GDM1 (cell line): Measurements from ENCODE around the gene SPANXA2.
"Not testable (repeated sequence)": the region's sequence is repeated elsewhere in the genome, so short reads cannot be mapped to it uniquely, and the experiment has no call there.

ENCODE experiments used
- DNase-seq: peaks from one replicate; lab custom pipeline; 2025; lab: John Stamatoyannopoulos, UW

SPANXA2 gene

GRCh38 chrX:141589408-141589807 is at the start of gene SPANXA2:
TSS of gene SPANXA2 (plus strand) at chrX:141589708. CDS start at chrX:141589768, 60 bp downstream.
- not testable (repeated sequence) for DNase-seq

GRCh38 chrX:141542551-141542950 is 47.0 kb upstream of the SPANXA2 start:
- DNase-seq: not testable (repeated sequence)

GRCh38 chrX:141584638-141585037 is 4.9 kb upstream of the SPANXA2 start, which contains the start of gene SPANXA1:
TSS of gene SPANXA1 (minus strand) at chrX:141584738. CDS start at chrX:141584678, 60 bp downstream.
- DNase-seq: not testable (repeated sequence)

GRCh38 chrX:141609111-141609510 is 19.6 kb downstream of the SPANXA2 start:
- no peak for DNase-seq

GRCh38 chrX:141619336-141619735 is 29.8 kb downstream of the SPANXA2 start:
- DNase-seq: no peak

- no peak for DNase-seq
Measured at GRCh38 chrX:141632124-141632523, 42.6 kb downstream of the SPANXA2 start.

- no peak for DNase-seq
Measured at GRCh38 chrX:141638550-141638949, 49.0 kb downstream of the SPANXA2 start.
